PC-3 (cell line): ENCODE results near the gene IMP3.

Source experiments
- EZH2 ChIP-seq: fragments of 300-600 bp; sonication (generic); IDR thresholded peaks from one replicate; pipeline ENCODE4 v1.6.1; 2017; ENCODE audit warnings: antibody characterized with exemption, mild to moderate bottlenecking, low read length; ENCODE audit not compliant: unreplicated experiment
- EZH2phosphoT487 ChIP-seq: fragments of 300-600 bp; sonication (generic); IDR thresholded peaks from 2 replicates; pipeline ENCODE4 v1.6.1; 2018; ENCODE audit warnings: mild to moderate bottlenecking, antibody characterized with exemption, low read length, borderline replicate concordance
- TF ChIP-seq, protein P1 (sequence below): fragments of 300-600 bp; sonication (generic); conservative IDR thresholded peaks from 2 replicates; pipeline ENCODE4 v1.5.1; 2017; ENCODE audit warnings: antibody characterized with exemption, low read depth, mild to moderate bottlenecking, low read length

DNA sequence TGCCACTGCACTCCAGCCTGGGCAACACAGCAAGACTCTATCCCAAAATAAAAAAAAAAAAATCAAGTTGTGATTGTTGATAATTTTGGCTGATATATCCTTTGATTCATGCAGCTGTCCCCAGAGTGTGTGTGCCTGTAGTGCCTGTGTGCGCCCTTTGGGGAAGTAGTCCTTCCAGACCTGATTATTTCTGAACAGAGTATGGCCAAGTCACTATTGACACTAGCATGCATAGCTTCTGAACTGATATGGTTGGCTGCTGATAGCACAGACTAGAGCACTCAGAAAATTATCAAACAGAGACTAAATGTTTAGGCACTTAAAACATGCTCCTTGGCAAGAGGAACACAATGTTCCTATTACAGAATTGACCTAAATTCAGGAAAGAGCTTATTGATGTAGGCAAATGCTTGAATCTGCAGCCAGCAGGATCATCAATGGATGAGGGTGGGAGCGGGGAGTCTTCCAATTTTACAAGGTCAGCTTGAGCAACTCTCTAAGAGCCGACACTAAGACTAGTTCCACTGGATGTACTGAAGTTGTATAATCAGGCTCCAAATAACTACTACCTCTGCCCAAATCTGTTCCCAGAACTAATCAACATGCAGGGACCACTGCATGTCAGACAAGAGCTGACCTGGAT is 43.2 kb downstream of the IMP3 start:
- TF ChIP-seq, protein P1, sequence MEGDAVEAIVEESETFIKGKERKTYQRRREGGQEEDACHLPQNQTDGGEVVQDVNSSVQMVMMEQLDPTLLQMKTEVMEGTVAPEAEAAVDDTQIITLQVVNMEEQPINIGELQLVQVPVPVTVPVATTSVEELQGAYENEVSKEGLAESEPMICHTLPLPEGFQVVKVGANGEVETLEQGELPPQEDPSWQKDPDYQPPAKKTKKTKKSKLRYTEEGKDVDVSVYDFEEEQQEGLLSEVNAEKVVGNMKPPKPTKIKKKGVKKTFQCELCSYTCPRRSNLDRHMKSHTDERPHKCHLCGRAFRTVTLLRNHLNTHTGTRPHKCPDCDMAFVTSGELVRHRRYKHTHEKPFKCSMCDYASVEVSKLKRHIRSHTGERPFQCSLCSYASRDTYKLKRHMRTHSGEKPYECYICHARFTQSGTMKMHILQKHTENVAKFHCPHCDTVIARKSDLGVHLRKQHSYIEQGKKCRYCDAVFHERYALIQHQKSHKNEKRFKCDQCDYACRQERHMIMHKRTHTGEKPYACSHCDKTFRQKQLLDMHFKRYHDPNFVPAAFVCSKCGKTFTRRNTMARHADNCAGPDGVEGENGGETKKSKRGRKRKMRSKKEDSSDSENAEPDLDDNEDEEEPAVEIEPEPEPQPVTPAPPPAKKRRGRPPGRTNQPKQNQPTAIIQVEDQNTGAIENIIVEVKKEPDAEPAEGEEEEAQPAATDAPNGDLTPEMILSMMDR = no peak
- TF ChIP-seq EZH2phosphoT487 (no peak), EZH2 (no peak)
